HepG2 (cell line): ENCODE results near the gene MCAM. TPM values are rescaled to one million over a fixed set of nuclear protein-coding genes. Genes with fewer than 3 reads are reported as not detected.

Experiments used
- ATAC-seq: fragments of 200-7000 bp; cut with Tn5 transposase; 3 replicates; pipeline ENCODE4 v1.9.1; 2020; ENCODE audit warnings: mild to moderate bottlenecking, moderate library complexity
- BruUV-seq: library from RNA; stranded (reverse); fragments of 400-500 nt; replicated peaks from 2 replicates; lab custom pipeline; 2021; lab: Mats Ljungman, UMichigan
- CTCF ChIA-PET: fragments of 300-600 bp; formaldehyde crosslinking; extraction: SDS; loops from one replicate; lab custom pipeline; 2021; ENCODE audit warnings: low total read pairs, inconsistent platforms, low intra/inter-chr PET ratio; lab: Yijun Ruan, JAX
- POLR2A ChIA-PET: fragments of 350-600 bp; sonication (Branson Sonifier 250); formaldehyde crosslinking; loops from one replicate; lab custom pipeline; 2020; ENCODE audit warnings: antibody characterized with exemption, inconsistent platforms; lab: Yijun Ruan, JAX
- DNase-seq: peaks from one replicate; pipeline ENCODE4 v3.0.0-alpha.2; 2015; ENCODE audit warnings: low spot score
- FAIRE-seq: peaks from 3 replicates; lab custom pipeline; 2011; peaks lifted over from hg19 to GRCh38; lab: Jason Lieb, UNC
- H2AFZ ChIP-seq: one replicate; pipeline ENCODE4 v1.6.1; 2011; ENCODE audit warnings: low read length, inconsistent platforms
- H3K27ac ChIP-seq: fragments of 300-600 bp; 3 replicates; pipeline ENCODE4 v1.8.0; 2011; ENCODE audit warnings: mixed run types, mild to moderate bottlenecking, mixed read lengths, low read length, inconsistent platforms; ENCODE audit not compliant: insufficient read depth; ENCODE audit errors: extremely low read length
- H3K27me3 ChIP-seq, 2 experiments: fragments of 200-600 bp in 1 of 2; 2 replicates in 1 of 2; 3 replicates in 1 of 2; pipeline versions ENCODE4 v1.6.0 to v1.8.0; 2011; ENCODE audit warnings: low read length in 2 of 2, mild to moderate bottlenecking in 2 of 2, moderate library complexity in 2 of 2, inconsistent platforms in 1 of 2; ENCODE audit not compliant: insufficient read depth in 2 of 2, control insufficient read depth in 1 of 2
- H3K36me3 ChIP-seq, 2 experiments: fragments of 200-600 bp in 1 of 2; replicated peaks in 1 of 2; 2 replicates in 1 of 2; 3 replicates in 1 of 2; pipeline versions ENCODE4 v1.5.1 to v1.8.0; 2011; ENCODE audit warnings: low read length in 2 of 2, inconsistent platforms in 1 of 2; ENCODE audit not compliant: insufficient read depth in 2 of 2, control insufficient read depth in 1 of 2
- H3K4me1 ChIP-seq: 2 replicates; pipeline ENCODE4 v1.5.1; 2012; ENCODE audit warnings: low read length, inconsistent platforms; ENCODE audit not compliant: insufficient read depth
- H3K4me2 ChIP-seq: 2 replicates; pipeline ENCODE4 v1.6.0; 2011; ENCODE audit warnings: low read depth, low read length, inconsistent platforms
- H3K4me3 ChIP-seq, 3 experiments: fragments of 200-600 bp in 1 of 3; sonication (generic), shearing (Covaris generic) in 1 of 3; replicated peaks in 1 of 3; 2 replicates each; pipeline ENCODE4 v1.5.1; 2011 to 2016; ENCODE audit warnings: low read length in 3 of 3, inconsistent platforms in 2 of 3, low read depth in 2 of 3, mild to moderate bottlenecking in 2 of 3, control low read depth in 1 of 3, mixed read lengths in 1 of 3; ENCODE audit not compliant: insufficient read depth in 1 of 3
- H3K79me2 ChIP-seq: one replicate; pipeline ENCODE4 v1.6.1; 2011; ENCODE audit warnings: low read length, inconsistent platforms; ENCODE audit not compliant: insufficient read depth
- H3K9ac ChIP-seq: 2 replicates; pipeline ENCODE4 v1.6.0; 2011; ENCODE audit warnings: mild to moderate bottlenecking, low read depth, low read length, inconsistent platforms; ENCODE audit not compliant: insufficient read depth
- H3K9me3 ChIP-seq: 2 replicates; pipeline ENCODE4 v1.5.1; 2012; ENCODE audit warnings: mild to moderate bottlenecking, low read length
- H4K20me1 ChIP-seq: 2 replicates; pipeline ENCODE4 v1.6.0; 2011; ENCODE audit warnings: inconsistent platforms, mild to moderate bottlenecking, low read length, moderate library complexity; ENCODE audit not compliant: insufficient read depth
- CENPX ChIP-seq: sonication (generic); formaldehyde crosslinking; IDR thresholded peaks from 2 replicates; pipeline ENCODE4 v1.9.0; 2021; ENCODE audit warnings: mild to moderate bottlenecking, missing genetic modification reagents, moderate library complexity
- FOXK2 ChIP-seq: fragments of 450-650 bp; IDR thresholded peaks from 2 replicates; pipeline ENCODE4 v1.6.1; 2016
- IRF2 ChIP-seq: IDR thresholded peaks from 2 replicates; pipeline ENCODE4 v1.6.1; 2018; ENCODE audit warnings: missing genetic modification reagents, missing compliant biosample characterization
- MAZ ChIP-seq, 2 experiments: sonication (generic) in 1 of 2; formaldehyde crosslinking in 1 of 2; IDR thresholded peaks; 2 replicates each; pipeline versions ENCODE4 v1.5.0 to v1.6.1; 2012 to 2020; ENCODE audit warnings: low read depth in 2 of 2, mild to moderate bottlenecking in 2 of 2, borderline replicate concordance in 1 of 2, improper control_type of control experiment in 1 of 2, low read length in 1 of 2, missing genetic modification reagents in 1 of 2, moderate library complexity in 1 of 2
- SATB2 ChIP-seq: sonication (generic); formaldehyde crosslinking; IDR thresholded peaks from 2 replicates; pipeline ENCODE4 v1.5.0; 2020; ENCODE audit warnings: missing genetic modification reagents
- SMAD9 ChIP-seq: sonication (generic); formaldehyde crosslinking; IDR thresholded peaks from 2 replicates; pipeline ENCODE4 v1.5.1; 2020; ENCODE audit warnings: mild to moderate bottlenecking, missing genetic modification reagents
- SRF ChIP-seq: IDR thresholded peaks from 2 replicates; pipeline ENCODE4 v1.6.1; 2011; ENCODE audit warnings: mild to moderate bottlenecking, low read depth, low read length, moderate library complexity
- SRSF4 ChIP-seq: fragments of 200-400 bp; formaldehyde crosslinking; IDR thresholded peaks from one replicate; pipeline ENCODE4 v1.6.1; 2018; ENCODE audit warnings: mild to moderate bottlenecking, low read depth, low read length, moderate library complexity; ENCODE audit not compliant: poor library complexity, severe bottlenecking
- TAF1 ChIP-seq: sonication (generic); formaldehyde crosslinking; IDR thresholded peaks from 2 replicates; pipeline ENCODE4 v1.4.0; 2020; ENCODE audit warnings: missing genetic modification reagents
- ZBTB3 ChIP-seq: sonication (generic); formaldehyde crosslinking; IDR thresholded peaks from 2 replicates; pipeline ENCODE4 v1.4.0; 2020; ENCODE audit warnings: low read depth, mild to moderate bottlenecking, moderate library complexity, missing genetic modification reagents, borderline replicate concordance
- ZFP36 ChIP-seq: fragments of 150-350 bp; IDR thresholded peaks from 2 replicates; pipeline ENCODE4 v1.6.1; 2018; ENCODE audit warnings: borderline replicate concordance, low read length, low read depth; ENCODE audit not compliant: partially characterized antibody
- WGBS: methylation state at CpG from one replicate; pipeline ENCODE4 v1.1.6; 2017; ENCODE audit warnings: low lambda C conversion rate; 5-methylcytosine and 5-hydroxymethylcytosine counted together
- in situ Hi-C: cut with HindIII; loops from 2 replicates; pipeline ENCODE4 v1.10.0; 2017; ENCODE audit warnings: low pct_unique_long_range_greater_than_20kb; ENCODE audit not compliant: extremely low pct_ligation_motif_present
- intact Hi-C: fragments of 100-400 bp; cut with micrococcal nuclease; formaldehyde crosslinking; loops from one replicate; pipeline ENCODE4 v1.10.0; 2022; ENCODE audit not compliant: unreplicated experiment
- polyA plus RNA-seq, 8 experiments: library from polyadenylated mRNA; depleted of rRNA in 3 of 8; stranded (reverse) in 7 of 8; unstranded in 1 of 8; fragments of >200 nt; fragmentation: Illumina TruSeq in 4 of 8; extraction: Trizol in 4 of 8; gene quantifications; 2 replicates each; pipeline versions ENCODE4 v1.2.1 to v1.2.3, GENCODE V29; 2011 to 2016; ENCODE audit warnings: low read depth in 4 of 8, missing spikeins in 1 of 8, mixed read lengths in 1 of 8; ENCODE audit not compliant: insufficient read depth in 1 of 8
- total RNA-seq, 5 experiments: library from RNA; depleted of rRNA; stranded (reverse); fragments of >200 nt; fragmentation: Illumina TruSeq; extraction: Trizol; gene quantifications; 2 replicates each; pipeline ENCODE4 v1.2.3, GENCODE V29; 2016; ENCODE audit warnings: low read depth in 1 of 5
- TF ChIP-seq, protein P1 (sequence below): sonication (generic); IDR thresholded peaks from 2 replicates; pipeline ENCODE4 v1.6.1; 2016; ENCODE audit warnings: low read depth, borderline replicate concordance
- TF ChIP-seq, protein P2 (sequence below): sonication (generic); formaldehyde crosslinking; IDR thresholded peaks from 2 replicates; pipeline ENCODE4 v1.4.0; 2020; ENCODE audit warnings: missing genetic modification reagents
- TF ChIP-seq, protein P3 (sequence below), 2 experiments: sonication (generic) in 1 of 2; formaldehyde crosslinking in 1 of 2; IDR thresholded peaks; 2 replicates each; pipeline versions ENCODE4 v1.6.1 to v1.9.0; 2014 to 2022; ENCODE audit warnings: antibody characterized with exemption in 1 of 2, borderline replicate concordance in 1 of 2, inconsistent platforms in 1 of 2, low read depth in 1 of 2, missing genetic modification reagents in 1 of 2
- TF ChIP-seq, protein P4 (sequence below): sonication (generic); formaldehyde crosslinking; IDR thresholded peaks from 2 replicates; pipeline ENCODE4 v1.5.0; 2020; ENCODE audit warnings: missing genetic modification reagents, mild to moderate bottlenecking, borderline replicate concordance

The MCAM gene
- total and polyA plus RNA-seq, 2 of the 13 experiments (the other 11 are each of a cell fraction or from before 2014, with no cell fraction given): 12.1 to 15.2 TPM

DNA sequence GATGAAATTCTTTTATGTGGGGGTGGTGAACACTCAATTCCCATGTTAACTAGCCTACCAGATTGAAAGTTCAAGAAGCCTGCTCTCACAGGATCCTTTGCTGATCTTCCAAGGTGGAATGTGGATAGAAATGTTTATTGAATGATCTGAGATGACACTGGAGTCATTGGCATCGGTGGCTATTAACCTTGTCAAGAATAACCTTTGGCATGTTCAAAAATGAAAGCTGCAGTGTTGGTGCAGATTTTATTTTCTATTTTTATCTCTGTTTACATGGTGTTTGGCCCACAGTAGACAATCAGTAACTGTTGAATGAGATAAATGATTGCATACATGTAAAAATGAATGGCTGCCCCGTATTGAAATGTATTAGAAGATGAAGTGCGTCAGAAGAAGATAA, 19.0 kb downstream of the MCAM start:
- H3K4me3 ChIP-seq: no peak overlapping the region
- H3K9me3 ChIP-seq: no peaks in the 10 kb centered on the region
- BruUV-seq: no TSS peak
- no peak overlapping the region for H3K27ac ChIP-seq
- 81% methylated on average over 3 of the region's 3 CpGs for WGBS
- in situ Hi-C loops: no loop called here
- peaks cover 15 to 45% of the 10 kb centered on the region in 2 experiments for H3K36me3 ChIP-seq
- DNase-seq: no peak
- H3K79me2 ChIP-seq: no peaks in the 10 kb centered on the region
- H3K27me3 ChIP-seq: no peaks in the 10 kb centered on the region
- POLR2A ChIA-PET: no interaction called here
- CTCF ChIA-PET: no interaction called here
- intact Hi-C loops: no loop called here
- H3K4me1 ChIP-seq: no peaks in the 10 kb centered on the region
- no peak overlapping the region for H3K4me2 ChIP-seq
- no peak for ATAC-seq
- no peak for FAIRE-seq
- H3K9ac ChIP-seq: no peak overlapping the region
- no peak overlapping the region for H2AFZ ChIP-seq
- no peaks in the 10 kb centered on the region for H4K20me1 ChIP-seq
- TF ChIP-seq SATB2 (CRISPR knock-in tag): no peak
- TF ChIP-seq, protein P1, sequence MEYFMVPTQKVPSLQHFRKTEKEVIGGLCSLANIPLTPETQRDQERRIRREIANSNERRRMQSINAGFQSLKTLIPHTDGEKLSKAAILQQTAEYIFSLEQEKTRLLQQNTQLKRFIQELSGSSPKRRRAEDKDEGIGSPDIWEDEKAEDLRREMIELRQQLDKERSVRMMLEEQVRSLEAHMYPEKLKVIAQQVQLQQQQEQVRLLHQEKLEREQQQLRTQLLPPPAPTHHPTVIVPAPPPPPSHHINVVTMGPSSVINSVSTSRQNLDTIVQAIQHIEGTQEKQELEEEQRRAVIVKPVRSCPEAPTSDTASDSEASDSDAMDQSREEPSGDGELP: no peak
- no peak for TF ChIP-seq FOXK2
- TF ChIP-seq, protein P2, sequence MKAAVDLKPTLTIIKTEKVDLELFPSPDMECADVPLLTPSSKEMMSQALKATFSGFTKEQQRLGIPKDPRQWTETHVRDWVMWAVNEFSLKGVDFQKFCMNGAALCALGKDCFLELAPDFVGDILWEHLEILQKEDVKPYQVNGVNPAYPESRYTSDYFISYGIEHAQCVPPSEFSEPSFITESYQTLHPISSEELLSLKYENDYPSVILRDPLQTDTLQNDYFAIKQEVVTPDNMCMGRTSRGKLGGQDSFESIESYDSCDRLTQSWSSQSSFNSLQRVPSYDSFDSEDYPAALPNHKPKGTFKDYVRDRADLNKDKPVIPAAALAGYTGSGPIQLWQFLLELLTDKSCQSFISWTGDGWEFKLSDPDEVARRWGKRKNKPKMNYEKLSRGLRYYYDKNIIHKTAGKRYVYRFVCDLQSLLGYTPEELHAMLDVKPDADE: no peak
- no peak for TF ChIP-seq SRSF4
- no peak for TF ChIP-seq SRF
- TF ChIP-seq CENPX: no peak
- no peak for TF ChIP-seq ZBTB3 (CRISPR knock-in tag)
- TF ChIP-seq, protein P3, sequence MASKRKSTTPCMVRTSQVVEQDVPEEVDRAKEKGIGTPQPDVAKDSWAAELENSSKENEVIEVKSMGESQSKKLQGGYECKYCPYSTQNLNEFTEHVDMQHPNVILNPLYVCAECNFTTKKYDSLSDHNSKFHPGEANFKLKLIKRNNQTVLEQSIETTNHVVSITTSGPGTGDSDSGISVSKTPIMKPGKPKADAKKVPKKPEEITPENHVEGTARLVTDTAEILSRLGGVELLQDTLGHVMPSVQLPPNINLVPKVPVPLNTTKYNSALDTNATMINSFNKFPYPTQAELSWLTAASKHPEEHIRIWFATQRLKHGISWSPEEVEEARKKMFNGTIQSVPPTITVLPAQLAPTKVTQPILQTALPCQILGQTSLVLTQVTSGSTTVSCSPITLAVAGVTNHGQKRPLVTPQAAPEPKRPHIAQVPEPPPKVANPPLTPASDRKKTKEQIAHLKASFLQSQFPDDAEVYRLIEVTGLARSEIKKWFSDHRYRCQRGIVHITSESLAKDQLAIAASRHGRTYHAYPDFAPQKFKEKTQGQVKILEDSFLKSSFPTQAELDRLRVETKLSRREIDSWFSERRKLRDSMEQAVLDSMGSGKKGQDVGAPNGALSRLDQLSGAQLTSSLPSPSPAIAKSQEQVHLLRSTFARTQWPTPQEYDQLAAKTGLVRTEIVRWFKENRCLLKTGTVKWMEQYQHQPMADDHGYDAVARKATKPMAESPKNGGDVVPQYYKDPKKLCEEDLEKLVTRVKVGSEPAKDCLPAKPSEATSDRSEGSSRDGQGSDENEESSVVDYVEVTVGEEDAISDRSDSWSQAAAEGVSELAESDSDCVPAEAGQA (IDR thresholded peaks at IDR 0.05; ENCODE audit: low read depth): no peak
- TF ChIP-seq, protein P3 (CRISPR knock-in tag; IDR thresholded peaks at IDR 0.05; ENCODE audit: borderline replicate concordance): no peak
- TF ChIP-seq, protein P4, sequence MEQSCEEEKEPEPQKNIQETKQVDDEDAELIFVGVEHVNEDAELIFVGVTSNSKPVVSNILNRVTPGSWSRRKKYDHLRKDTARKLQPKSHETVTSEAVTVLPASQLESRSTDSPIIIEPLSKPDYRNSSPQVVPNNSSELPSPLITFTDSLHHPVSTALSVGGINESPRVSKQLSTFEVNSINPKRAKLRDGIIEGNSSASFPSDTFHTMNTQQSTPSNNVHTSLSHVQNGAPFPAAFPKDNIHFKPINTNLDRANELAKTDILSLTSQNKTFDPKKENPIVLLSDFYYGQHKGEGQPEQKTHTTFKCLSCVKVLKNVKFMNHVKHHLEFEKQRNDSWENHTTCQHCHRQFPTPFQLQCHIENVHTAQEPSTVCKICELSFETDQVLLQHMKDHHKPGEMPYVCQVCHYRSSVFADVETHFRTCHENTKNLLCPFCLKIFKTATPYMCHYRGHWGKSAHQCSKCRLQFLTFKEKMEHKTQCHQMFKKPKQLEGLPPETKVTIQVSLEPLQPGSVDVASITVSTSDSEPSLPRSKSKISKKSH (CRISPR knock-in tag): no peak
- TF ChIP-seq MAZ (IDR thresholded peaks at IDR 0.05; ENCODE audit: borderline replicate concordance, low read depth, low read length): no peak
- TF ChIP-seq MAZ (CRISPR knock-in tag; IDR thresholded peaks at IDR 0.05; ENCODE audit: low read depth): no peak
- TF ChIP-seq IRF2 (CRISPR knock-in tag): no peak
- TF ChIP-seq TAF1: no peak
- TF ChIP-seq SMAD9 (CRISPR knock-in tag): no peak
- TF ChIP-seq ZFP36: no peak
